Mesenteric fat pad (tissue), 1 donor: ENCODE measurements around the gene OCA2. TPM values are rescaled to one million over a fixed set of nuclear protein-coding genes. Genes with fewer than 3 reads are reported as not detected.

ENCODE experiments used
- DNase-seq: peaks from one replicate; pipeline ENCODE4 v3.0.0-alpha.2; 2020; ENCODE audit warnings: low spot score
- total RNA-seq: library from RNA; stranded (reverse); fragmentation: NEBNext Ultra II Directional; extraction: Animal tissue kit (Norgen Biotek cat#: 25700); gene quantifications from one replicate; pipeline ENCODE4 v1.2.1, GENCODE V29; 2021
- donor health status: DM: yes; HTN: yes; CAD: no.

Gene OCA2
- total RNA-seq, 1 donor from 2014 or later: not detected

DNA sequence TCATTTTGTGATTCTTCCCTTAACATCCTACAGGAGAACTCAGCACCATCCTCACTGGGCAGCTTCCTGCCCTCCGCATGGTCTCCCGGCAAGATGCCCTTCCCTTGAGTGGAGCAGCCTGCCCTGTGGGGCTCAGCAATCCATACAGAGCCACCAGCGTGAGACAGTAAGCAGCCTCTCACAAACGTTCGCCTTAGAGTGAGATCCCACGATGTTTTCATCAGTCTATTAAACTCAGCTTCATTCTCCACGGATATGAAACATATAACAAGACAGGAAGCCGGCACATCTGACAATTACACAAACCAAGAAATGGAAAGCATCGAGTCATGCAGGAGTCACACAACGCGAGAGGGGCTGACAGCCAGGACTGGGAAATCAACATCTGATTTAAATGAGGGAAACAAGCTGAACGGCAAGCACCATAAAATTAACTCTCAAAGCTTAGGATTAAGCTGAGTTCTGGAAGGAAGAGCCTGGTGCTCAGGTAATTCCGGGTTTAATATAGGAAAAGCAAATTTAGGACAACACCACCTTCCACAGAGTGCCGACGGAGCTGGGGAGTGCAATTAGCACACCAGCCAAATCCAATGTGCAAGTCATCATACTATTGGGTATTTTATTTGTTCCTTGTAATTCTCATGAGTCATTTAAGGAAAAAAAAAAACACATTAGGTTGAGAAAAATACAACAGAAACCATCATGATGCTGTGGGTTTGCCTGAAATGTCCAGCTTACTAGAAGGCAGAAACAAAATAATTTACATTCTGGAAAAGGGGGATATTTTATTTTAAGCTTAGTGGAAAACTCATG lies 272.0 kb downstream of the OCA2 start:
- no peak for DNase-seq

DNA sequence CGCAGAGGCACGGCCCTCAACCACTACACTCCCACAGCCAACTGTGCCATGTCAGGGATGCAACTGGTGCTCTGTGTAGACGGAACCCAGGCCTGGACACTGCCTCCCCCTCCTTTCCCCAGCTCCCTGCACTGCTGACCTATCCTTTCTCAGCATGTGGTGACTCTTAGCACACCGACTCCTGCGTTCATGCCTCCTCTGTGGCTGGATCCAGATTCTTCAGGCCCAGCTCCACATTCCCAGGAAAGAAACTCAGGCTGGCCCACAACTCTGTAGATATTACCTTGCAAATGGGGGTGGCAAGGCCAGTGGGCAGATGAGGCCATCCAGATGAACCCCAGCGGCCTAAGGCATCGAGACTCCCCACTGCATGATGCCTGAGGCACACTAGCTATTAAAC lies 272.7 kb downstream of the OCA2 start:
- no peak for DNase-seq

DNA sequence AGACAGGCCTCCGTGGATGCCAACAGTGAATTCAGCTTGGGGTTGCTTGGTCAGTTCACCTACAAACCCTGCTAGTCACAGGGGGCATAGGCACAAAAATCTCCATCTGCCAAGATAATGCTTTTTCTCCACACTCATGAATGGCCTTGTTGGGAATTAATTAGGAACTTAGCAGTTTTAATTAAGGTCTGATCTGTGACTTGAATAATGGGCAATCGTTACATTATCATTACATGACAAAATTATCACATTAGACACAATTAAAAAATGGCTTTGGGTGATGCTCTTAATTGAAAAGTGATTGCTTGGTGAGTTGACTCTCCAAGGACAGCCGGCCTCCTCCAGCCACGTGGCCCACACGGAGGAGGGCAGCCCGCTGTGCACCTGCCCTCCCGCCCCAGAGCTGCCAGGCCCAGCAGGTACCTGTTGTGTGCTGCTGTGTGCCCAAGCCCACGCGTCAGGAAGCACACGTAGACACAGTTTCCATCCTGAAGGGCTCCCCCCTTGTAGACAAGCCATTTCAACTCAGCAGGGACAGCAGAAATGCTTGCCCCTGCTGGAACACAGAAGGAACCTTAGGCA lies 274.2 kb downstream of the OCA2 start:
- DNase-seq: no peak

DNA sequence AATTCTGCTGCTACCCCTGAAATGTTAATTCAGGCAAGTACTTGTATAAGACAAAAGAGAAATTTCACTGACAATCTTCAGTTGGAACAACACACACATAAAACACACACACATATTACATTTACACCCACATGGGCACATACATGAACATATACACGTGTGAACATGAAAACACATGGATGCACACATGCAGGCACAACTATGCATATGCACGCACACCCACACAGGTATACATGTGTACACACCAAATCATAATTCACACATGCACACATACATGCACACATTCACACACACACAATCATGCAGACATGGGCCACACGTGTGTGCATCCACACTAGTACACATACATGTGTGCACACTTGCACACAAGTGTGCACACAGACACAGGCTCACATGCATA lies 277.8 kb downstream of the OCA2 start:
- no peak for DNase-seq

DNA sequence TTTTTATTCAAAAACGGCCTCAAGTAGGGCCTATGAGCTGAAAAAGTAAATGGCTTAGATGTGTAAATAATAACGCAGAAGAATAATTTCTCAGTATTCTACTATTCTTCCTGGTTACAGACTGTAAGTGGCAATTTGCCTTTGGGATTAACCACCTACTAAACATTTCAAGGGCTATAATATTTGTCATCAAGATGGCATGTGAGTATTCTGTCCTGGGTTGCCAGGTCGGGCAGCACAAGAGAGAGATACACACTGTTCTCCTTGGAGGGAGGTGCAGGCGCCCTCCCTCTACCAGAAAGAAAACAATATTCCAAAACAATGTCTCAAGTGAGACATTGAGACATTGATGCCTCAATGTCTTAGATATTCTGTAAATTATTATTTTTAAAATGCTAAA lies 278.4 kb downstream of the OCA2 start:
- no peak for DNase-seq

DNA sequence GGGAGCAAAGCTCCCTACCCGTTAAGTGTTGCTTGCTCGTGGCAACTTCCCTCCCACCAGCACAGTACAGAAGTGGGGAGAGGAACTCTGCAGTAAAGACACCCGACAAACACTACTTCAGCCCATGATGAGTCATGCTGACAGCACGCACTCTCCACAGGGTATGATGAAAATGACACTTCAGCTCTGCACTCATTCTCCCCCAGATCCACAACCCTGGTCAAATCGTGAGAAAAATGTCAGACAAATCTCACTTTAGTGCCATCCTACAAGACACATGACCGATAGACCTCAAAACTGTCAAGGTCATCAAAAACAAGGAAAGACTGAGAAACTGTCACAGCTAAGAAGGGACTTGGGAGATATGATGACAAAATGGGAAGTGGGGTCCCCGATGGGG lies 278.9 kb downstream of the OCA2 start:
- no peak for DNase-seq

DNA sequence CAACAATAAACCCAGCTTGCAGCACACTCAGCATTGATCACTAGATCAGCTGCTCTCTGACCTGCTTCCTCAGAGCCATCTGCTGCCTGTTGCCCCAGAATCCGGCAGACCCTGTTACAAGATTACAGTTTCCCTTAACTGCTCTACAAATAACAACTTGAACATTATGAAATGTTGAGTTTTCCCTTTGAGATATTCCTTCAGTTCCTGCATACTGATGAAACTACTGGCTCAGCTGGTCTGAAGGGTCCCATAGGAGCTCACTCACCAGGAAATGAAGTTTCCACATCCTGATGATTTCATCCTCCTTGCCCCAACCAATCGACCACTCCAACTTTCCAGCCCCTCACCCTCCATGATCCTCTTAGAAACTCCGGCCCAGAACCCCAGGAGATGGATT lies 281.9 kb downstream of the OCA2 start:
- no peak for DNase-seq

DNA sequence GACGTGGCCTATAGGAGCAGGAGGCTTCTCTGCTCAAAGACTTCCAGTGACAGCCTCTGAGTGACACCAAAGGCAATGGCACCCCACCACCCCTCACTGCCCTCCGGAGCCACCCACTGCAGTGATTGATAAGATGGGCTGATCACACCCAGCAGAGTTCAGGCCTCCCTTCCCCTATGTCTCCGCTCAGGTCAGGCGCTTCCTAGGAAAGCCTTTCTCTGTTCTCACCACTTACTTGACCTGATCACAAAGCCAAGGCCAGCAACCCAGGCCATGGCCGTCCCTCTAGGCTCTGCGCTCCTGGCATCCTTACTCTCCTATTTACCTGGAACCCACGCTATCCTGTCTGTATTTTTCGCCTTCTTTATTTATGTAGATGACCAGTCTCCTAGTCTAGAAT lies 282.3 kb downstream of the OCA2 start:
- DNase-seq: no peak

DNA sequence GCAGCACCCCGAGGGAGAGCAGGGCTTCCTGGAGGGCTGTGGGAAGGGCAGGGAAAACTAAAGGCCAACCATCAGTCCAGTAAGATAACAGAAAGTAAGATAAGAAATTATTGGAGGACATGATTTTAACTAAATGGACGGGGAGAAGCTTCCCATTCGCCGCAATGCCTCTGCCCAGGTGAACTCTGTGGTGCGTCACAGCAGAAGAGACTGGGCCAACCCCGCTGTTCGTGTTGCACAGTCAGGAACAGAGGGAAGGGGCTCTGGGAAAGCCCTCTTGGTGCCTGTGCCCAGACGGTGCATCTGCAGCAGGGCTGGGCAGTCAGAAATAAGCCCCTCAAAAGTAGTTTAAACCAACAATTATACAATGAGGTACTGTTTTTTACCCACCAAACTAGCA lies 284.1 kb downstream of the OCA2 start:
- DNase-seq: no peak

DNA sequence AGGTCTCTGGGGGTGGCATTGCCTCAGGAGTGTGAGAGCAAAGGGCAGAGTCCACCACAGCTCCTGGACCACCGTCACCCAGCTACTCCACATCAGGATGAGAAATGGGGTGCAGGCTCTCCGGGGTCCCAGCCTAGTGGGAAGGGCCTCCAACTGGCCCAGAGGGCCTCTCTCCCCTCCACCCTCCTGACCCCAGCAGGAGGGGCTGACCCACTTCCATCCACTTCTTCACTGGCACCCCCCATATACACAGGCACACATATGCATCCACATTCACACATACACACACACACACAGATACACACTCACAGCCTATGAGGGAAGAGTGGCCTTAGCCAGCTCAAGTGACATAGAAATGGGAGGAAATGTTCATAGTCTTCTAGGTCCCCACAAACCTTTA lies 286.0 kb downstream of the OCA2 start:
- no peak for DNase-seq

DNA sequence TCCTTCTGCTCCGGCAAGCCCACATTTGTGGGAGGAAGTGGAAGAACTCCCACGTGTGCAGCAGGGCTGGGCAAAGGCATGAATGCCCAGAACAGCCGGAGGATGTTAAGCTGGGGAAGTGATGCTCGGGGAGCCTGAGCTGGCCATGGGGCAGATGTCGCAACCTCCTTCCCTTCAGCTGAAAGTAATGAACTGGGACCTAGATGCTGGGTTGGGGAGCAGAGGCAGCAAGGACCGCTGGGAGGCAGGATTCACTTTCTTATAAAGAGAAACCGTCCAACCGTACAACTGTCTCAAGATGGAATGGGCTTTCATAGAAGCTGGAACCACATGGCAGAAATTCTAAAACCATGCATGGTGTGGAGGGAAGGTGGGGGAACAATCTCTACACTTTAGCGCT lies 290.9 kb downstream of the OCA2 start:
- DNase-seq: no peak

DNA sequence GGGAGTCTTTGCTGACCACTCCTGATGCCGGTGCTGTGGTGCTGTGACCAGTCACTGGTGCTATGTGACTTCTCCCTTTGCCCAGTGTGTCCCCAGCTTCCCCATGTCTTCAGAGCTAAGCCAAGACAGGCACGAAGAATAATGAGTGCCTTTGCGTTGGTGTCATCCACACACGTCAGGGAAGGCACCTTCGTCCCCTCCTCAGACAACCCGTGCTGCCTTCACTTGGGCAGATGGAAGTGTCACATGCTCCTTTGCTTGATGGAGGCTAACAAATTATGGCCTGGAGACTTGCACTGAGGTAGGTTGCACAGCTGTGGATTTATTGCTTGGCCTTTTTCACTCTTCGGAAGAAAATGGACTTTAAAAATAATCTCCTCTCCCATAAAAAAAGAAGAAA lies 291.8 kb downstream of the OCA2 start:
- DNase-seq: no peak

DNA sequence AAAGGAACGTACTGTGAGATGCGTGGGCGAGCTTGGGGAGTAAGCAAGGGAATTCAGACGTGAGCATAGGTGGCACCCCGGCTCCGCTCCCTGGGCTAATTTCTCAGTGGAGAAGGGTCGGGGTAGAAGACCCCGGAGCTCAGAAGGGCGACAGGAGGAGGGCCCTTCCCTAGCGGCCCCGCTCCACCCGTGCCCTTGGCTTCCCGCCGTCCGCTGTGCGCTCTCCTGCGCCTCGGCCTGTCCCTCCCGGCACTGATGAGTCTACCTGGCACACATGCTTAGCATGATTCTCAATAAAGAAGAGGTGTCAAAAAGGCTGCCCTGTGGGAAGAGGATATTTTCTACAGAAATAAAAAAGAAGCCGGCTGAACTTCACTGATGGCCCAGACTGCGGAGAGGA lies 292.7 kb downstream of the OCA2 start:
- no peak for DNase-seq

DNA sequence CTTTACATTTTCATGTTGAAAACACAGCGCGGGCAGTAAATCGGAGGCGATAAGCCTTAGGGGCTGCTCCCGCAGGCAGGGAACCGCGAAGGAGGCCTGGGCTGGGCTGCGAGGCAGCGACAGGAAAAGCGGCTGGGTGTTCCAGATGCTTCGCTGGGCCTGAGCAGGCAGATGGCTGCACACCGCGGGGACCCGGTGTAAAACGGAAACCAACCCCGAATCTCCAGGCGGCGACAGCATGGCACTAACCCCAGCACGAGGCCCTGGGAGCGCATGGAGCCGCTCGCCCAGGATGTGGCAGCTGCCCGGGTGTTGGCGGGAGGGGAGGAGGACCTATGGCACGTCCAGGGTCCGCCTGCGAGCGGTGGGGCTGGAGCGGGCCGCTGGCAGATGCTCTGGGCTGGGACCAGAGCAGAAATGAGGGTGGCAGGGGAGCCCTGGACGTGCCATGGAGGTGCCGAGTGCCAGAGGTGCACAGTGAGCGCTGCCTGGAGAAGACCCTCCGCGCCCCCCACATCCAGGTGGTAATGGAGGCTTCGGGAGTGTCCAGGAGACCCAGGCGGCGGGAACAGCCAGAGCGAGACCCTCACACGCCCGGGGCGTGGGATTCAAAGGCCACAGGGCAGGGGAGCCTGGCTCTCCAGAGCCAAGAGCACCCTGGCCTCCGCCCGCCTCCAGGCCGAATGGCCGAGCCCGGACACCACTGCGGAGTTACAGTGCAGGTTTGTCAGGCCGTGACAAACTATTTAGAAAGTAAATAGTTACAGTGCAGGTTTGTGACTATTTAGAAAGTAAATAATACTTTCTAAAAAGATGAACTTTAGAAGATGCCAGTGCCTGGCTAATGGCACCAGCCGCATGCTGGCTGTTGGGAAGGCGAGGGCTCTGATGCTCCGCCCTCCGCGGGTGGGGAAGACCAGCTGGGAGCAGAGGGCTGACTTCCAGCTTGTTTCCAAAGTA lies 293.6 kb downstream of the OCA2 start:
- DNase-seq: no peak

DNA sequence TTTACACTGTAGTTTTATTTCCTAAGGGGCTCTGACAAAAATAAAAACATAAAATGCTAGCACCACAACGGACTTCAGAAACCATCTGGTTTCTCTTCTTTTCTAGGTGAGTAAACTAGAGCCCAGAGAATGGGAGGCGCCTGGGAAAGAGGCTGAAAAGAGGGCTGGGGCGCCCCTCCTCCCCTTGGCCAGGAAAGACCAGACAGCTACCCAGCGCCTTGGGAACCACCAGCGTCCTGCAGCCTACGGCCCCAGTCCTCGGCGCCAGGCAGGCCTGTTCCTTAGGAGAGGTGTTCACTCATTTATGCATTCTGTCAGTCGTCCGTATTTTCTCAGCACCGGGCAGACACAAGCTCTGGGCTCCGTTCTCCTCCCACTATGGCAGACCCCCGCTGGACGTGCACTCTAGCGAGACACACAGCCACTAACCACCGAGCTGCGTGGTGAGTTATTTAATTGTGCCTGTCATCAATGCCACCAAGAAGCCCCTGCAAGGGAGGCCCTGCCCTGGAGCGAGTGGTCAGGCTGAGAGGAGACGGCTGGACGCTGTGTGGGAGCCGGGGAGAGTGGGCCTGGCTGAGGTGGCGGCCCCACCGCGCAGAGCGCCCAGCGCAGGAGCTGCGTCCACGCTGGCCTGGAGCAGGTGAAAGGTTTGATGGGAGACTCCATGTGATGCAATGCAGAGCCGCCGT lies 294.4 kb downstream of the OCA2 start:
- DNase-seq: no peak

DNA sequence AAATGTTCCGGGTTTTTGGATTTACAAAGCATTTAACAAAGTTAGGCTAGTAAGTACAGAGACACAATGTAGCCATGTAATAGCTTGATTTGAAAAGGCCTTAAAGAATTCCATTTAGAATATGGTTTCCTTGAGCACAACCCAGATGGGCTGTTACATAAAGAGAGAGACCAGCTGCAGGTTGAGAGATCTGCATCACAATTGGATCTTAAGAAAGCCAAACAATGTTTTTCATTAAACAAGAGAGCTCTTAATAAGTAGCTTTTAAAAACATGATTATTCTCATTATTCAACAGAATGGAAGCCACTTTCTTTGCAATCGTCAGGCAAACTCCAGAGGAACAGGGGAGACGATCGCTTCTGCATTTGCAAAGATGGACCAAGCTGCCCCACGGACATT lies 300.3 kb downstream of the OCA2 start:
- no peak for DNase-seq

DNA sequence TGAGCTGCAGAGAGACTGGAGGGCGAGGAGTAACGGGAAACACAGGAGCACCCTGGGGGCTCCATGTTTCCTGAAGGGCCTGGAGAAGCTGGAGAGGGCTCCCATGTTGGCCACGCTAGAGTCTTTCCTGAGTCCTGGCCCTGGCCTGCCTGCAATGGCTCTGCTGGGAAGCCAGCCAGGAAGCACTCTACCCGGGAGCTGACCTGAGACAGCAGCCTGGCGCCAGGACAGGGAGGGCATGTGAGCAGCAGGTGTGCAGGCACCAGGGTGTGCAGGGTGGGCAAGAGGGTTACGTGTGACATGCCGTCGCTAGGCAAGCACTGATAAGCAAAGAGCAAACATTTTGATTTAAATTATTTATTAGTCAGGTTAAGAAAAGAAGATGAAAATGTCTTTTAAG lies 301.4 kb downstream of the OCA2 start:
- no peak for DNase-seq

DNA sequence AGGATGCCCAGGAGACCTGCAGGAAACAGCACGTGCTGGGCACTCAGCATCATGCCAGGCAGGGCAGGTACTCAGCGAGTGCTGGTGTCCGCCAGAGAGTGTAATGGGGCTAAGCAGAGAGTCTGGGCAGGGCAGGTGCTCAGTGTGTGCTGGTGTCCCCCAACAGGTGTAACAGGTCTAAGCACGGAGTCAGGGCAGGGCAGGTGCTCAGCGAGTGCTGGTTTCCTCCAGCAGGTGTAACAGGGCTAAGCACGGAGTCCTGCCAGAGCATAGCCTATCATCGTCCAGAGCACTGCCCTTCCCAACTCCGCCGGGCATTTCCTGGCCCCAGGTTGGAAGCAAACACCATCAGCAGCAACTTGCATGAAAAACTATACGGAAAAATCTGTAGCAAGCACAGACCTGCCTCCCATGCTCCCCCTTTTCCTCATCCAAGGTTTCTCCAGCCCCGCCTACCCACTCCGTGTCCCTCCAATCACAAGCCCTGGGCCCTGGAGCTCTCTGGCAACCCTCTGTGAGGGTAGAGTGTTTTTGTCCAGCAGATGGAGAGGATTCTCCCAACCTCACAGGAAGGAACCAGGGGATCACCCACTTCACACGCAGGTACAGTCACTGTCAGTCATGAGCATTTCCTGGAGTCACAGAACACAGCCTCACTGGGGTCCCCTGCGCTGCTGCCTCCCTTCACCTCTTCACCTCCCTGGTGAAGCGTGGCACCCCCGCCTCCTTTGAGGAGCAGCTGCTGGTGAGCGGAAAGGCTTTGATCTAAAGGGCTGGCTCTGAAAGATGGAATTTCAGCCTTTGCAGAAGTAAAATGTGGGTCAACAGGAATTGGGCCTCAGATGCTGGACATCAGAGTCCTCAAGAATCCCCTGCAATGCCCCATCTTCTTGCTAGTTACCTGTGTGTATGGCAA lies 302.5 kb downstream of the OCA2 start:
- DNase-seq: no peak

DNA sequence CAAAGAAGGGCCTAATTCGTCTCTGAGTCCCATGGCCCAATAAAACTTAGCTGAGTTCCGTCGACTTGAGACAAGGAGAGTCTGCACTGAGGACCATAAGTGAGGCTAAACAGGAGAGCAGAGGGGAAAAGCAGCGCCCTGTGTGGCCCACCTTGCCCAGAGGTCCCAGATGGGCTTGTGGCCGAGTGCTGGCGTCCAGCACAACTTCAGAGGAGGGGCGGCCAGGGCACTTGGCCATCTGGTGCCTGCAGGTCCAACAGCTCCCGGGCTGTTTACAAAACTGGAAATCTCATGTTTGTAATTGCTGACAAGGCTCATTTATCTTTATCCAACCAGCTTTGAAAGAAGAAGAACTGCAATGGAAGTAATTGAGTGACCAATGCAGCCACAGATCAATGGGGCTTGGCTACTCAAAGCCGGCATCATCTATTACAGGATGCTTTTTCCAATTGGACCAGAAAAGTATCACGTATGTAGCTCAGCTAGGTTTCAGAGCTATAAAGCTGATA lies 306.3 kb downstream of the OCA2 start:
- DNase-seq: no peak

DNA sequence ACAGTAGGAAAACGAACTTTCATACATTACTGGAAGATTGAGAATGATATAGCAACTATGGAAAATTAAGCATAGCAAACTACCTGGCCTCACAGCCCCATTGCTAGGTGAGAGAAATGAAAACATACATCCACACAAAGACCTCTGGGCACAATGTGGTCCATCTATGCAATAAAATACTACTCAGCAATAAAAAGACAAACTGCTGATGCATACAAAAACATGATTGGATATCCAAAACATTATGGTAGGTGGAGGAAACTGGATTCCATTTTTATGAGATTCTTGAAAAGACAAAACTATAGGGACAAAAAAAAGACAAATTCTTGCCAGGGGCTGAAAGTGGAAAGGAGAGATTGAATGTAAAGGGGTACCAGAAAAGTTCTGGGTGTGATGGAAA lies 308.8 kb downstream of the OCA2 start:
- DNase-seq: no peak
